Panc1 (cell line): ENCODE data around the gene MGST1. TPM values are rescaled to one million over a fixed set of nuclear protein-coding genes. Genes with fewer than 3 reads are reported as not detected.

ENCODE experiments used
- ATAC-seq: fragments of 200-7000 bp; cut with Tn5 transposase; 2 replicates; pipeline ENCODE4 v1.9.1; 2020; ENCODE audit warnings: mild to moderate bottlenecking, moderate library complexity
- BruUV-seq: library from RNA; stranded (reverse); fragments of 400-500 nt; replicated peaks from 2 replicates; lab custom pipeline; 2021; lab: Mats Ljungman, UMichigan
- CTCF ChIA-PET: fragments of 300-600 bp; sonication (Branson Sonifier 250); formaldehyde crosslinking; loops from one replicate; lab custom pipeline; 2022; ENCODE audit warnings: antibody characterized with exemption; lab: Charles Lee
- POLR2A ChIA-PET: fragments of 300-600 bp; sonication (Branson Sonifier 250); formaldehyde crosslinking; loops from one replicate; lab custom pipeline; 2022; ENCODE audit warnings: antibody characterized with exemption; lab: Charles Lee
- DNase-seq: peaks from one replicate; pipeline ENCODE4 v3.0.0-alpha.2; 2010; ENCODE audit warnings: low read depth, low spot score
- H3K27ac ChIP-seq: 2 replicates; pipeline ENCODE4 v1.5.1; 2011; ENCODE audit warnings: mild to moderate bottlenecking, low read length, inconsistent platforms
- H3K27me3 ChIP-seq: fragments of 200-500 bp; sonication (Bioruptor generic); 2 replicates; pipeline ENCODE4 v1.6.0; 2014; ENCODE audit warnings: low read length, inconsistent platforms; ENCODE audit not compliant: control insufficient read depth, insufficient read depth
- H3K36me3 ChIP-seq: fragments of 200-500 bp; sonication (Bioruptor generic); 2 replicates; pipeline ENCODE4 v1.5.1; 2014; ENCODE audit warnings: inconsistent platforms, mild to moderate bottlenecking, low read length, moderate library complexity; ENCODE audit not compliant: control insufficient read depth, insufficient read depth
- H3K4me1 ChIP-seq: 2 replicates; pipeline ENCODE4 v1.5.1; 2011; ENCODE audit warnings: inconsistent platforms, mild to moderate bottlenecking, low read length, moderate library complexity; ENCODE audit not compliant: control insufficient read depth, insufficient read depth
- H3K4me3 ChIP-seq, 2 experiments: 2 replicates each; pipeline ENCODE4 v1.5.1; 2011 to 2012; ENCODE audit warnings: low read depth in 2 of 2, low read length in 2 of 2, mild to moderate bottlenecking in 2 of 2, inconsistent platforms in 1 of 2, moderate library complexity in 1 of 2
- H3K9me3 ChIP-seq: fragments of 200-500 bp; sonication (Bioruptor generic); 2 replicates; pipeline ENCODE4 v1.5.1; 2014; ENCODE audit warnings: low read depth, mild to moderate bottlenecking, inconsistent platforms, low read length, moderate library complexity; ENCODE audit not compliant: control insufficient read depth, insufficient read depth
- CTCF ChIP-seq: fragments of 450-650 bp; IDR thresholded peaks from 2 replicates; pipeline ENCODE4 v1.5.1; 2017; ENCODE audit warnings: mild to moderate bottlenecking
- REST ChIP-seq, 2 experiments: IDR thresholded peaks; 2 replicates each; pipeline ENCODE4 v1.6.1; 2011 to 2012; ENCODE audit warnings: low read depth in 2 of 2, control low read depth in 1 of 2, low read length in 1 of 2, mild to moderate bottlenecking in 1 of 2, moderate library complexity in 1 of 2; ENCODE audit not compliant: insufficient read depth in 1 of 2
- TCF7L2 ChIP-seq: IDR thresholded peaks from 2 replicates; pipeline ENCODE4 v1.6.1; 2011; ENCODE audit warnings: mild to moderate bottlenecking, low read depth, low read length, inconsistent platforms
- in situ Hi-C: cut with HindIII; loops from 2 replicates; pipeline ENCODE4 v1.10.0; 2016; ENCODE audit warnings: low sequenced_read_pairs, low pct_unique_long_range_greater_than_20kb
- intact Hi-C: fragments of 100-400 bp; cut with micrococcal nuclease; formaldehyde crosslinking; loops from one replicate; pipeline ENCODE4 v1.10.0; 2022; ENCODE audit not compliant: unreplicated experiment
- total RNA-seq: library from RNA; stranded (reverse); gene quantifications from one replicate; pipeline ENCODE4 v1.2.1, GENCODE V29; 2021; ENCODE audit not compliant: unreplicated experiment

Gene MGST1
- total RNA-seq, 1 experiment from 2014 or later, result 8.8 TPM

GRCh38 chr12:16407346-16407745 lies 59.9 kb downstream of the MGST1 start:
- no TSS peak for BruUV-seq
- Histone ChIP-seq H3K4me3 (no peak overlapping the region), H3K27me3 (no peaks in the 10 kb centered on the region), H3K4me1 (no peaks in the 10 kb centered on the region), H3K9me3 (no peaks in the 10 kb centered on the region), H3K27ac (no peak overlapping the region), H3K36me3 (no peaks in the 10 kb centered on the region)
- TF ChIP-seq TCF7L2, result no peak
- no peak for TF ChIP-seq CTCF
- no peak for TF ChIP-seq REST (IDR thresholded peaks at IDR 0.05; ENCODE audit: insufficient read depth in 1 of 2, low read depth in 2 of 2, low read length in 1 of 2)
- POLR2A ChIA-PET, result no interaction called here
- CTCF ChIA-PET, result no interaction called here
- ATAC-seq (no peak), DNase-seq (no peak)
- in situ Hi-C loops, result no loop called here
- intact Hi-C loops, result no loop called here

Other genes starting within 250 kb of the MGST1 start
- gene SLC15A5, start 70.0 kb upstream of the MGST1 start, total RNA-seq, result not detected